GM12878 (cell line): ENCODE measurements around the gene SCRN2.

Source experiments
- BRCA1 ChIP-seq: IDR thresholded peaks from 2 replicates; pipeline ENCODE4 v1.6.1; 2011; ENCODE audit warnings: low read depth, low read length, improper control_type of control experiment
- CEBPB ChIP-seq, 2 experiments: fragments of 150-350 bp in 1 of 2; IDR thresholded peaks; 2 replicates each; pipeline ENCODE4 v1.6.1; 2012 to 2014; ENCODE audit warnings: low read depth in 2 of 2, low read length in 2 of 2, borderline replicate concordance in 1 of 2, inconsistent platforms in 1 of 2
- CTCF ChIP-seq, 3 experiments: IDR thresholded peaks in 2 of 3; conservative IDR thresholded peaks in 1 of 3; 2 replicates each; pipeline ENCODE4 v1.5.1; 2011; ENCODE audit warnings: low read depth in 3 of 3, low read length in 3 of 3, mild to moderate bottlenecking in 3 of 3, control low read depth in 2 of 3, moderate library complexity in 2 of 3, inconsistent platforms in 1 of 3, mixed read lengths in 1 of 3; ENCODE audit not compliant: control insufficient read depth in 2 of 3, insufficient read depth in 1 of 3; ENCODE audit errors: extremely low read depth in 1 of 3
- EP300 ChIP-seq, 2 experiments: fragments of 150-350 bp in 1 of 2; IDR thresholded peaks; 2 replicates each; pipeline ENCODE4 v1.6.1; 2011 to 2012; ENCODE audit warnings: low read depth in 2 of 2, low read length in 2 of 2, borderline replicate concordance in 1 of 2, improper control_type of control experiment in 1 of 2, inconsistent platforms in 1 of 2; ENCODE audit not compliant: control insufficient read depth in 1 of 2
- HCFC1 ChIP-seq: fragments of 150-350 bp; IDR thresholded peaks from 2 replicates; pipeline ENCODE4 v1.6.1; 2014; ENCODE audit warnings: low read length
- HDAC2 ChIP-seq: fragments of 200-600 bp; sonication (generic); IDR thresholded peaks from 2 replicates; pipeline ENCODE4 v1.6.1; 2017
- MXI1 ChIP-seq: fragments of 150-350 bp; IDR thresholded peaks from 2 replicates; pipeline ENCODE4 v1.6.1; 2011; ENCODE audit warnings: low read depth, mild to moderate bottlenecking, inconsistent platforms, low read length, improper control_type of control experiment
- SIN3A ChIP-seq: IDR thresholded peaks from 2 replicates; pipeline ENCODE4 v1.6.1; 2012; ENCODE audit warnings: low read depth, low read length, improper control_type of control experiment
- TCF7 ChIP-seq: IDR thresholded peaks from 2 replicates; pipeline ENCODE4 v1.6.1; 2014; ENCODE audit warnings: antibody characterized with exemption, borderline replicate concordance

- TF ChIP-seq CTCF (IDR thresholded peaks at IDR 0.05 in 2 of 3, conservative IDR thresholded peaks at IDR 0.05 in 1 of 3; ENCODE audit: control insufficient read depth in 2 of 3, extremely low read depth in 1 of 3, insufficient read depth in 1 of 3, low read depth in 3 of 3, low read length in 3 of 3) (no peak), HDAC2 (no peak), TCF7 (no peak), MXI1 (no peak), SIN3A (no peak), BRCA1 (no peak), CEBPB (IDR thresholded peaks at IDR 0.05; ENCODE audit: borderline replicate concordance in 1 of 2, low read depth in 2 of 2, low read length in 2 of 2) (no peak), HCFC1 (no peak), EP300 (IDR thresholded peaks at IDR 0.05; ENCODE audit: borderline replicate concordance in 1 of 2, control insufficient read depth in 1 of 2, low read depth in 2 of 2, low read length in 2 of 2) (no peak)
These were observed 10.6 kb downstream of the SCRN2 start for GRCh38 chr17:47830396-47831002.
